HepG2 (cell line): ENCODE results near the gene SND1. TPM values are rescaled to one million over a fixed set of nuclear protein-coding genes. Genes with fewer than 3 reads are reported as not detected.

Source experiments
- ATAC-seq: fragments of 200-7000 bp; cut with Tn5 transposase; 3 replicates; pipeline ENCODE4 v1.9.1; 2020; ENCODE audit warnings: mild to moderate bottlenecking, moderate library complexity
- BruUV-seq: library from RNA; stranded (reverse); fragments of 400-500 nt; replicated peaks from 2 replicates; lab custom pipeline; 2021; lab: Mats Ljungman, UMichigan
- CTCF ChIA-PET: fragments of 300-600 bp; formaldehyde crosslinking; extraction: SDS; loops from one replicate; lab custom pipeline; 2021; ENCODE audit warnings: low total read pairs, inconsistent platforms, low intra/inter-chr PET ratio; lab: Yijun Ruan, JAX
- POLR2A ChIA-PET: fragments of 350-600 bp; sonication (Branson Sonifier 250); formaldehyde crosslinking; loops from one replicate; lab custom pipeline; 2020; ENCODE audit warnings: antibody characterized with exemption, inconsistent platforms; lab: Yijun Ruan, JAX
- DNase-seq: peaks from one replicate; pipeline ENCODE4 v3.0.0-alpha.2; 2015; ENCODE audit warnings: low spot score
- FAIRE-seq: peaks from 3 replicates; lab custom pipeline; 2011; peaks lifted over from hg19 to GRCh38; lab: Jason Lieb, UNC
- H2AFZ ChIP-seq: one replicate; pipeline ENCODE4 v1.6.1; 2011; ENCODE audit warnings: low read length, inconsistent platforms
- H3K27ac ChIP-seq: fragments of 300-600 bp; 3 replicates; pipeline ENCODE4 v1.8.0; 2011; ENCODE audit warnings: mixed run types, mild to moderate bottlenecking, mixed read lengths, low read length, inconsistent platforms; ENCODE audit not compliant: insufficient read depth; ENCODE audit errors: extremely low read length
- H3K27me3 ChIP-seq, 2 experiments: fragments of 200-600 bp in 1 of 2; 2 replicates in 1 of 2; 3 replicates in 1 of 2; pipeline versions ENCODE4 v1.6.0 to v1.8.0; 2011; ENCODE audit warnings: low read length in 2 of 2, mild to moderate bottlenecking in 2 of 2, moderate library complexity in 2 of 2, inconsistent platforms in 1 of 2; ENCODE audit not compliant: insufficient read depth in 2 of 2, control insufficient read depth in 1 of 2
- H3K36me3 ChIP-seq, 2 experiments: fragments of 200-600 bp in 1 of 2; replicated peaks in 1 of 2; 2 replicates in 1 of 2; 3 replicates in 1 of 2; pipeline versions ENCODE4 v1.5.1 to v1.8.0; 2011; ENCODE audit warnings: low read length in 2 of 2, inconsistent platforms in 1 of 2; ENCODE audit not compliant: insufficient read depth in 2 of 2, control insufficient read depth in 1 of 2
- H3K4me1 ChIP-seq: 2 replicates; pipeline ENCODE4 v1.5.1; 2012; ENCODE audit warnings: low read length, inconsistent platforms; ENCODE audit not compliant: insufficient read depth
- H3K4me2 ChIP-seq: 2 replicates; pipeline ENCODE4 v1.6.0; 2011; ENCODE audit warnings: low read depth, low read length, inconsistent platforms
- H3K4me3 ChIP-seq, 3 experiments: fragments of 200-600 bp in 1 of 3; sonication (generic), shearing (Covaris generic) in 1 of 3; replicated peaks in 1 of 3; 2 replicates each; pipeline ENCODE4 v1.5.1; 2011 to 2016; ENCODE audit warnings: low read length in 3 of 3, inconsistent platforms in 2 of 3, low read depth in 2 of 3, mild to moderate bottlenecking in 2 of 3, control low read depth in 1 of 3, mixed read lengths in 1 of 3; ENCODE audit not compliant: insufficient read depth in 1 of 3
- H3K79me2 ChIP-seq: one replicate; pipeline ENCODE4 v1.6.1; 2011; ENCODE audit warnings: low read length, inconsistent platforms; ENCODE audit not compliant: insufficient read depth
- H3K9ac ChIP-seq: 2 replicates; pipeline ENCODE4 v1.6.0; 2011; ENCODE audit warnings: mild to moderate bottlenecking, low read depth, low read length, inconsistent platforms; ENCODE audit not compliant: insufficient read depth
- H3K9me3 ChIP-seq: 2 replicates; pipeline ENCODE4 v1.5.1; 2012; ENCODE audit warnings: mild to moderate bottlenecking, low read length
- H4K20me1 ChIP-seq: 2 replicates; pipeline ENCODE4 v1.6.0; 2011; ENCODE audit warnings: inconsistent platforms, mild to moderate bottlenecking, low read length, moderate library complexity; ENCODE audit not compliant: insufficient read depth
- FOSL2 ChIP-seq: sonication (generic); formaldehyde crosslinking; IDR thresholded peaks from 2 replicates; pipeline ENCODE4 v1.4.0; 2020; ENCODE audit warnings: missing genetic modification reagents
- FOXP1 ChIP-seq, 2 experiments: fragments of 450-650 bp in 1 of 2; IDR thresholded peaks; 2 replicates each; pipeline ENCODE4 v1.6.1; 2017 to 2018; ENCODE audit warnings: antibody characterized with exemption in 1 of 2
- GTF3A ChIP-seq: sonication (generic); formaldehyde crosslinking; conservative IDR thresholded peaks from 2 replicates; pipeline ENCODE4 v1.4.0; 2020; ENCODE audit warnings: mild to moderate bottlenecking, missing genetic modification reagents
- NR2F1 ChIP-seq, 2 experiments: fragments of 450-650 bp in 1 of 2; formaldehyde crosslinking in 1 of 2; IDR thresholded peaks; 2 replicates each; pipeline versions ENCODE4 v1.5.0 to v1.6.1; 2016 to 2020; ENCODE audit warnings: mild to moderate bottlenecking in 1 of 2, missing compliant biosample characterization in 1 of 2, missing genetic modification reagents in 1 of 2, moderate library complexity in 1 of 2
- RARA ChIP-seq: IDR thresholded peaks from 2 replicates; pipeline ENCODE4 v1.6.1; 2016; ENCODE audit warnings: missing genetic modification reagents, missing compliant biosample characterization
- ZNF121 ChIP-seq: sonication (generic); formaldehyde crosslinking; IDR thresholded peaks from 2 replicates; pipeline ENCODE4 v1.5.0; 2020; ENCODE audit warnings: mild to moderate bottlenecking, missing genetic modification reagents
- ZNF333 ChIP-seq: sonication (generic); formaldehyde crosslinking; IDR thresholded peaks from 2 replicates; pipeline ENCODE4 v1.4.0; 2020; ENCODE audit warnings: mild to moderate bottlenecking, missing genetic modification reagents, borderline replicate concordance
- WGBS: methylation state at CpG from one replicate; pipeline ENCODE4 v1.1.6; 2017; ENCODE audit warnings: low lambda C conversion rate; 5-methylcytosine and 5-hydroxymethylcytosine counted together
- in situ Hi-C: cut with HindIII; loops from 2 replicates; pipeline ENCODE4 v1.10.0; 2017; ENCODE audit warnings: low pct_unique_long_range_greater_than_20kb; ENCODE audit not compliant: extremely low pct_ligation_motif_present
- intact Hi-C: fragments of 100-400 bp; cut with micrococcal nuclease; formaldehyde crosslinking; loops from one replicate; pipeline ENCODE4 v1.10.0; 2022; ENCODE audit not compliant: unreplicated experiment
- polyA plus RNA-seq, 8 experiments: library from polyadenylated mRNA; depleted of rRNA in 3 of 8; stranded (reverse) in 7 of 8; unstranded in 1 of 8; fragments of >200 nt; fragmentation: Illumina TruSeq in 4 of 8; extraction: Trizol in 4 of 8; gene quantifications; 2 replicates each; pipeline versions ENCODE4 v1.2.1 to v1.2.3, GENCODE V29; 2011 to 2016; ENCODE audit warnings: low read depth in 4 of 8, missing spikeins in 1 of 8, mixed read lengths in 1 of 8; ENCODE audit not compliant: insufficient read depth in 1 of 8
- total RNA-seq, 5 experiments: library from RNA; depleted of rRNA; stranded (reverse); fragments of >200 nt; fragmentation: Illumina TruSeq; extraction: Trizol; gene quantifications; 2 replicates each; pipeline ENCODE4 v1.2.3, GENCODE V29; 2016; ENCODE audit warnings: low read depth in 1 of 5
- TF ChIP-seq, protein P1 (sequence below): sonication (generic); formaldehyde crosslinking; IDR thresholded peaks from 2 replicates; pipeline ENCODE4 v1.5.0; 2020; ENCODE audit warnings: mild to moderate bottlenecking, missing genetic modification reagents
- TF ChIP-seq, protein P2 (sequence below): sonication (generic); formaldehyde crosslinking; IDR thresholded peaks from 2 replicates; pipeline ENCODE4 v1.9.0; 2022; ENCODE audit warnings: low read depth, missing genetic modification reagents
- TF ChIP-seq, protein P3 (sequence below): sonication (generic); formaldehyde crosslinking; IDR thresholded peaks from 2 replicates; pipeline ENCODE4 v1.4.0; 2020; ENCODE audit warnings: missing genetic modification reagents
- TF ChIP-seq, protein P4 (sequence below): sonication (generic); formaldehyde crosslinking; IDR thresholded peaks from 2 replicates; pipeline ENCODE4 v1.5.1; 2020; ENCODE audit warnings: missing genetic modification reagents, mild to moderate bottlenecking, borderline replicate concordance
- TF ChIP-seq, protein P5 (sequence below): sonication (generic); formaldehyde crosslinking; IDR thresholded peaks from 2 replicates; pipeline ENCODE4 v1.8.0; 2022; ENCODE audit warnings: missing genetic modification reagents, mild to moderate bottlenecking, inconsistent platforms, borderline replicate concordance

SND1 gene
- total and polyA plus RNA-seq, 2 of the 13 experiments (the other 11 are each of a cell fraction or from before 2014, with no cell fraction given) = 110 to 182 TPM

DNA sequence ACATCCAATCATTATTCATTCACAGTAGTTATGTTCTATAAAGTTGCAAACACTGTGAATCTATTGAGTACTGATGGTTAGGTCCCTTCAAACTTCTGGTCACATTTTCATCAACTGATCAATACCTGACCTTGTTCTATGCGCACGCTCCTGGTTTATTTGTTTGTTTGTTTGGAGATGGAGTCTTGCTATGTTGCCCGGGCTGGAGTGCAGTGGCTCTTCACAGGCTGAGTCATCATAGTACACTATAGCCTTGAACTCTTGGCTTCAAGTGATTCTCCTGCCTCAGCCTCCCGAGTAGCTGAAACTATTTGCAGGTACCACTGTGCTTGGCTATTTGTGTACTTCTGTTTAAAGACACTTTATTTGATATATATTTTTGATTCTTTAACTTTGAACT lies 19.3 kb downstream of the SND1 start:
- H3K4me3 ChIP-seq = no peak overlapping the region
- peaks cover 44% of the 10 kb centered on the region for H4K20me1 ChIP-seq
- 65% methylated on average over 4 of the region's 4 CpGs for WGBS
- H3K27ac ChIP-seq = no peak overlapping the region
- TF ChIP-seq RARA (peak; percentile 38; the same call in 1 of the 2 replicates), FOXP1 (IDR thresholded peaks at IDR 0.05) (no peak), FOXP1 (CRISPR knock-in tag; IDR thresholded peaks at IDR 0.05) (peak; percentile 62; the same call in 1 of the 2 replicates), GTF3A (CRISPR knock-in tag) (no peak), ZNF333 (CRISPR knock-in tag) (no peak), NR2F1 (CRISPR knock-in tag; IDR thresholded peaks at IDR 0.05) (peak in 1 of 2 experiments; percentile 50; a peak in 1 of 4 replicates), ZNF121 (CRISPR knock-in tag) (peak; percentile 91), FOSL2 (CRISPR knock-in tag) (peak; percentile 84)
- TF ChIP-seq, protein P1, sequence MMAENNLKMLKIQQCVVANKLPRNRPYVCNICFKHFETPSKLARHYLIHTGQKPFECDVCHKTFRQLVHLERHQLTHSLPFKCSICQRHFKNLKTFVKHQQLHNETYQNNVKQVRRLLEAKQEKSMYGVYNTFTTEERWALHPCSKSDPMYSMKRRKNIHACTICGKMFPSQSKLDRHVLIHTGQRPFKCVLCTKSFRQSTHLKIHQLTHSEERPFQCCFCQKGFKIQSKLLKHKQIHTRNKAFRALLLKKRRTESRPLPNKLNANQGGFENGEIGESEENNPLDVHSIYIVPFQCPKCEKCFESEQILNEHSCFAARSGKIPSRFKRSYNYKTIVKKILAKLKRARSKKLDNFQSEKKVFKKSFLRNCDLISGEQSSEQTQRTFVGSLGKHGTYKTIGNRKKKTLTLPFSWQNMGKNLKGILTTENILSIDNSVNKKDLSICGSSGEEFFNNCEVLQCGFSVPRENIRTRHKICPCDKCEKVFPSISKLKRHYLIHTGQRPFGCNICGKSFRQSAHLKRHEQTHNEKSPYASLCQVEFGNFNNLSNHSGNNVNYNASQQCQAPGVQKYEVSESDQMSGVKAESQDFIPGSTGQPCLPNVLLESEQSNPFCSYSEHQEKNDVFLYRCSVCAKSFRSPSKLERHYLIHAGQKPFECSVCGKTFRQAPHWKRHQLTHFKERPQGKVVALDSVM (CRISPR knock-in tag) = peak; percentile 52; the same call in 1 of the 2 replicates
- TF ChIP-seq, protein P2, sequence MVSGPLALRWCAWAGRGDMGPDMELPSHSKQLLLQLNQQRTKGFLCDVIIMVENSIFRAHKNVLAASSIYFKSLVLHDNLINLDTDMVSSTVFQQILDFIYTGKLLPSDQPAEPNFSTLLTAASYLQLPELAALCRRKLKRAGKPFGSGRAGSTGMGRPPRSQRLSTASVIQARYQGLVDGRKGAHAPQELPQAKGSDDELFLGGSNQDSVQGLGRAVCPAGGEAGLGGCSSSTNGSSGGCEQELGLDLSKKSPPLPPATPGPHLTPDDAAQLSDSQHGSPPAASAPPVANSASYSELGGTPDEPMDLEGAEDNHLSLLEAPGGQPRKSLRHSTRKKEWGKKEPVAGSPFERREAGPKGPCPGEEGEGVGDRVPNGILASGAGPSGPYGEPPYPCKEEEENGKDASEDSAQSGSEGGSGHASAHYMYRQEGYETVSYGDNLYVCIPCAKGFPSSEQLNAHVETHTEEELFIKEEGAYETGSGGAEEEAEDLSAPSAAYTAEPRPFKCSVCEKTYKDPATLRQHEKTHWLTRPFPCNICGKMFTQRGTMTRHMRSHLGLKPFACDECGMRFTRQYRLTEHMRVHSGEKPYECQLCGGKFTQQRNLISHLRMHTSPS = no peak
- TF ChIP-seq, protein P3, sequence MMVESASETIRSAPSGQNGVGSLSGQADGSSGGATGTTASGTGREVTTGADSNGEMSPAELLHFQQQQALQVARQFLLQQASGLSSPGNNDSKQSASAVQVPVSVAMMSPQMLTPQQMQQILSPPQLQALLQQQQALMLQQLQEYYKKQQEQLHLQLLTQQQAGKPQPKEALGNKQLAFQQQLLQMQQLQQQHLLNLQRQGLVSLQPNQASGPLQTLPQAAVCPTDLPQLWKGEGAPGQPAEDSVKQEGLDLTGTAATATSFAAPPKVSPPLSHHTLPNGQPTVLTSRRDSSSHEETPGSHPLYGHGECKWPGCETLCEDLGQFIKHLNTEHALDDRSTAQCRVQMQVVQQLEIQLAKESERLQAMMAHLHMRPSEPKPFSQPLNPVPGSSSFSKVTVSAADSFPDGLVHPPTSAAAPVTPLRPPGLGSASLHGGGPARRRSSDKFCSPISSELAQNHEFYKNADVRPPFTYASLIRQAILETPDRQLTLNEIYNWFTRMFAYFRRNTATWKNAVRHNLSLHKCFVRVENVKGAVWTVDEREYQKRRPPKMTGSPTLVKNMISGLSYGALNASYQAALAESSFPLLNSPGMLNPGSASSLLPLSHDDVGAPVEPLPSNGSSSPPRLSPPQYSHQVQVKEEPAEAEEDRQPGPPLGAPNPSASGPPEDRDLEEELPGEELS (CRISPR knock-in tag) = 0 out of 2 replicates have a peak, but pooled peaks have one; percentile 20
- TF ChIP-seq, protein P4, sequence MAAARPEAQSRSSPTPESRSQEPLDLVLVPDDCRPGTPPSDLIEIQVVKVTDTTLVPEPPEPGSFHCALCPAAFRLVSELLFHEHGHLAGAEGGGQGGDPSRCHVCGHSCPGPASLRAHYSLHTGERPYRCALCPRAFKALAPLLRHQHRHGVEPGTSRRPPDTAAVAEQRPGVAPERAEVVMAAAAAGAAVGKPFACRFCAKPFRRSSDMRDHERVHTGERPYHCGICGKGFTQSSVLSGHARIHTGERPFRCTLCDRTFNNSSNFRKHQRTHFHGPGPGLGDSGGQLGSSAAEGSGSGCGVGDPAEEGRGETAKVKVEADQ = no peak
- TF ChIP-seq, protein P5, sequence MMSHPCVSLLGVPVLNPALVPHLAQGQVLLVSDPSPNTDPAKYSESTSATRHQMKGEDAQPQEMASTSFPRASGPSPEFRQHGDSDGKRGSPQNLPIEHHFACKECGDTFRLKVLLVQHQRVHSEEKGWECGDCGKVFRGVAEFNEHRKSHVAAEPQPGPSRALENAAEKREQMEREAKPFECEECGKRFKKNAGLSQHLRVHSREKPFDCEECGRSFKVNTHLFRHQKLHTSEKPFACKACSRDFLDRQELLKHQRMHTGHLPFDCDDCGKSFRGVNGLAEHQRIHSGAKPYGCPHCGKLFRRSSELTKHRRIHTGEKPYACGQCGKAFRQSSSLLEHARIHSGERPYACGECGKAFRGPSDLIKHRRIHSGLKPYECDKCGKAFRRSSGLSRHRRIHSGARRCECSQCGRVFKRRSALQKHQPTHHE (CRISPR knock-in tag) = no peak
- TF ChIP-seq, all 625 proteins: peak for 7
- FAIRE-seq = no peak
- H3K4me1 ChIP-seq = peaks cover 25% of the 10 kb centered on the region
- intact Hi-C loops = no loop called here
- peaks cover 6 to 57% of the 10 kb centered on the region in 2 experiments; a peak in 4 of 5 replicates for H3K36me3 ChIP-seq
- H3K4me2 ChIP-seq = no peak overlapping the region
- no peak overlapping the region for H2AFZ ChIP-seq
- H3K27me3 ChIP-seq = no peaks in the 10 kb centered on the region
- no peak for DNase-seq
- no peaks in the 10 kb centered on the region for H3K9me3 ChIP-seq
- POLR2A ChIA-PET = no interaction called here
- peaks cover 93% of the 10 kb centered on the region for H3K79me2 ChIP-seq
- in situ Hi-C loops = no loop called here
- peak; percentile 37; the same call in 2 of the 3 replicates for ATAC-seq
- no peak overlapping the region for H3K9ac ChIP-seq
- no TSS peak for BruUV-seq
- CTCF ChIA-PET = no interaction called here
